Activated CD4-positive, alpha-beta T cell treated with anti-CD3 and anti-CD28 coated beads for 4 hours (primary cell): ENCODE data around the gene DGKI.
"Not testable (repeated sequence)": the region's sequence is repeated elsewhere in the genome, so short reads cannot be mapped to it uniquely, and the experiment has no call there.

Experiments
- DNase-seq, 2 donors: peaks; one replicate each; pipeline ENCODE4 v3.0.0-alpha.2; 2020

DGKI gene

GRCh38 chr7:137732168-137732567, 114.6 kb downstream of the DGKI start:
- no peak for DNase-seq

GRCh38 chr7:137731436-137731835, 115.3 kb downstream of the DGKI start:
- no peak for DNase-seq

GRCh38 chr7:137728426-137728825, 118.3 kb downstream of the DGKI start:
- no peak for DNase-seq

DNA sequence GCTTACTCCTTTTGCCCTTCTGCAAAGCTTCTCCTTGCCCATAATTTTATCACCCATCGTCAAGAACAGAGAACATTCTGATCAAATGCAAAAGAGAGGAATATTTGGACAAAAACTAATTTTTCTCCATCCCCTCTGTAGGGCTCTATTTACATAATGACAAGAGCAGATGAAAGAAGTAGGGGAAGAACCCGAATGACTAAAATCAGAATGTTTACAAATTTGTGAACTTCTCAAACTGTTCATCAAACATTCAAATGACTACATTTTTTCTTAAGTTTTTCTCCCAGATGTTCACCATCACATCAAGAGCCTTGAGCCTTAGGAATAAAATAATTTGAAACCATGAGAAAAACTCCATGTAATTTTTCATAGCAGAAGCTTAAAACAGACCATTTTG, 119.4 kb downstream of the DGKI start:
- no peak for DNase-seq

- DNase-seq, result no peak
These were observed 128.4 kb downstream of the DGKI start for GRCh38 chr7:137718355-137718754.

GRCh38 chr7:137717811-137718271, 128.9 kb downstream of the DGKI start:
- no peak for DNase-seq

GRCh38 chr7:137717045-137717444, 129.7 kb downstream of the DGKI start:
- no peak for DNase-seq

DNA sequence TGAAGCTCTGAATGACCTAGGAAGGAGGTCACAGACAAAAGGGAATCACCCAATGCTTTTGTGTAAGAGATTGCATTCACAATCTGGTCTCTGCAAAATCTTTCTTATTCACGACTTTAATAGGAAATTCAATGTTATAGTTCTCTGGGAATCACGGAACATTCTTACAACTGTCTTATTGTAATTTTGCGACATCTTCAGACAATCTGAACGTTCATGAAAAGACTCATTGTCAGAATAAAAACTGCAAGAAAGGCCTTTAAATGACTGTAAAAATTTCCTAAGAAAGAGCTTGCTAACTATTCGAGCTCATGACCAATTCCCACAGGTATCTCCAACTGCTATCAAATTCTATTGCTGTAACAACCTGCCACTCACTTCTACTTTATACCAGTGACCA, 130.7 kb downstream of the DGKI start:
- no peak for DNase-seq

DNA sequence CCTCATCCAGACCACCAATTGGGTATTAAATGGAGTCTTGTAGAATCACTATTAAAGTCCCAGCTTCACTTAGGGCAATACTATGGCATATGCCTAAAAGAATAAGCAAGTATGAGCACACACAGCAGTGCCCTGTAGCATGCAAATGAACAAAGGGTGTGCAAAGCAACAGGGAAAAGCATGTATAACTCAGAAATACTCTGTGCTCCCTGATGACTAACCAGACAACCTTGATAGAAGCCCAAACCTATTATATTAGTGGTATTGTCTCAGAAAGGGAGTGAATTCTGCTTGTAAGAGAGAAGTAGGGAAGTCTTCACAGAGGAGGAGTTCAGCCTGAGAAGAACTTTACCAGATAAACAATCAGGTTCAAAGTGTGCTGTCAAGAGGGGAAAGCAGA, 131.2 kb downstream of the DGKI start:
- no peak for DNase-seq

DNA sequence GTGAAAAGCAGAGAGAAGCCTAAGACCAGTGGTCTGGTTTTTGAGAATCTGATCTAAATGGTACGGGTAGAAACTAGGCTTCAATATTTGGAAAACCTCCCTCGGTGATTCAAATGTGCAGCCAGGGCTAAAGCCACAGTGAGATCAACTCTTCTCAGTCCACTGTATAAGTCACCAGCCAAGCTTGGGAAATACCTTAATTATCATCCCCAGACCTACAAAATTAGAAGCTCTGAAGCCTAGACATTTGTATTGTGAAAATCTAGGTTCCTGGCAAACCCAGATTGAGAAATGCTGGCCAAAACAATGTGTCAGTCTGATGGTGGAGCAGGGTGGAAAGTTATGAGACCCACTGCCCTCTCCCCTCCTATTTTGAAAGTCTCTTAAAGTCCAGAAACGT, 131.7 kb downstream of the DGKI start:
- DNase-seq, result no peak

GRCh38 chr7:137706330-137706729, 140.4 kb downstream of the DGKI start:
- not testable (repeated sequence) for DNase-seq

DNA sequence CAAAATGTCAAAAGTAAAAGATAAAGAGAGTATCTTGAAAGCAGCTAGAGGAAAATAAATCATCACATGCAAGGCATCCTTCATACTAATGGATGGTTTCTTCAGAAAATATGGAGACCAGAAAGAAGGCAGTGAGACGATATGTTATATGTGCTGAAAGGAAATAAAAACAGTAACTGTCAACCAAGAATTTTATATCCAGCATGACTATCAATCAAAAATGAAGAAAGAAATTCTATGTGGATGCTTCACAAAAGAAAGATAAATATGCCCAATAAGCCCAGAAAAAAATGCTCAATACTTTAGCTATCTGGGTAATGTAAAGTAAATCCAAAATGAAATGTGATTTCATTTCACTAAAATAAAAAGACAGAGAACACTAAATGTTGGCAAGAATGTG, 142.1 kb downstream of the DGKI start:
- DNase-seq, result no peak

DNA sequence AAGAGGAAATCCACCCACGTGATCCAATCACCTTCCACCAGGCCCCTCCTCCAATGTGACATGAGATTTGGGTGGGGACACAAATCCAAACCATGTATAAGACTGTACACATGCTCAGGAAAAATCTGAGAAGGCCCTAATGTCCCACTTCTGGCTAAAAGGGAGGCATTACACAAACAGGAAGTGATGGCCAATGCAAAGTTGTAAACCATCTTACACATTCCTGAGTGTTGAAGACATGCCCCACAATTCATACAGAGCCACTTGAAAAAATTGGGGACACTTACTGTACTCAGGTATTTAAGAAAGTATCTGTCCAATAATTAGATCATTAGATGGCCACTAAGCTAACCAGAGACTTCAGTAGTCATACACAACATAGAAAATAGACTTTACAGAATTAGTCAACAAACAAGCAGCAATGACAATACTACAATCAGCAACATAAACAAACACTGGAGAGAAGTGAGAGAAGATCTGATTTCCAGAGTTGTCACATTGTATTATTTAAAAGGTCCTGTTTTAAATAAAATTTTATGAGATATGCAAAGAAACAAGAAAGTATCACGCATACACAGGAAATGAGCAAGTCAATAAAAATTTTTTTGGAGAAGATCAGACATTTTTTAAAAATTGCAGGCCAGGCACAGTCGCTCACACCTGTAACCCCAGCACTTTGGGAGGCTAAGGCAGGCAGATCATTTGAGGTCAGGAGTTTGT, 143.3 kb downstream of the DGKI start:
- no peak for DNase-seq

- DNase-seq, result no peak
These were observed 149.8 kb downstream of the DGKI start for GRCh38 chr7:137696988-137697387.

DNA sequence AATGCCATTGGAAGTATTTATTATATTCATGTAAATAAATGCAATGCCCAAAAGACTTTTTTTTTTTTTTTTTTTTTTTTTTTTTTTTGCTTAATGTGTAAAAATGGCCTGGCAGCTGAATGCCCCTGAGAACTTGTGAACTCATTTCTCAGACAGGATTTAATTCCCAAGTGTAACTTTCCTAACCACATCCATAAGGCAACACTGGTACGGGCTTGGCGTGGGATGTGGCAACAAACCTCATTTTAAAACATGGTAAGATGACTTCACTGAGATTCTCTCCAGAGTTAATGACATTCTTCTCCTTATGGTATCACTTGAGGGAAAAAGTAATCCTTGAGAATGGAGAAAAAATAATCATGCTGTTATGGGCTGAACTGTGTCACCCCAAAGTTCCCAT, 150.4 kb downstream of the DGKI start:
- DNase-seq, result no peak

DNA sequence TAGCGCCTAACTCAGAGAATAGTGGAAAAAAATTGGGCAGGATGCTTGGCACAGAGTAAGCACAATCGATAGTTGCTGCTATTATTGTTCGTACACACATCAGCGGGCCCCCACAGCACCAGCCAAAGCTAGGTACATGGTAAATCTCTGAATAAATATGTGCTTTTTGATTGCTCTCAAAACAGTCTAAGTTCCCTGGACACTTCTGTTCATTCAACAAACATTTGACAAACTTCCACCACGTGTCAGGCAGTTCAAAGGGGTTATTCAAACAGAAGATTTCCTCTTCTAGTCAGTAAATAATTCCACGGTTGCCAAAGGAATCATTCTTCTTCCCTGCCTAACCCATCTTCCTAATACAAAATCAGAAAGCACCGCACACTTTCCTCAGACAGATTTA, 150.8 kb downstream of the DGKI start:
- no peak for DNase-seq

GRCh38 chr7:137695494-137695893, 151.3 kb downstream of the DGKI start:
- DNase-seq, result no peak

- DNase-seq, result no peak
These were observed 152.4 kb downstream of the DGKI start for GRCh38 chr7:137694405-137694804.

DNA sequence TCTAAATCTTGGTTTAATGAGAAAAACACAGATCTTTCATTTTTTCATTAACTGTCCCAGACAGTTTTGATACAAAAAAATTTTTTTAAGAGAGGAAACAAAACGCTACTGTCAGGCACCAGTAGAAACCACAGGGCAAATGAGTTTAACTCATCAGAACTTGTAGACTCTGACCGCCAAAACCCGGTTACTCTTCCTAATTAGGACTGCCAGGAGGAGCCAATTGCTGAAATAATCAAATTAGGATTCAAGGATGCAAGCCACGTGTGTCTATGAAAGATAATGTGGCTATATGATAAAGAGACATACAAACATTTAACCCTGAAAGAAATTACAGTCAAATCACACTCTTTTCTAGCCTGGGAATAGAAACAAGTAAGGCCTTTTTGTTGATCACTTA, 154.4 kb downstream of the DGKI start:
- no peak for DNase-seq

- no peak for DNase-seq
These were observed 155.2 kb downstream of the DGKI start for GRCh38 chr7:137691566-137691965.

DNA sequence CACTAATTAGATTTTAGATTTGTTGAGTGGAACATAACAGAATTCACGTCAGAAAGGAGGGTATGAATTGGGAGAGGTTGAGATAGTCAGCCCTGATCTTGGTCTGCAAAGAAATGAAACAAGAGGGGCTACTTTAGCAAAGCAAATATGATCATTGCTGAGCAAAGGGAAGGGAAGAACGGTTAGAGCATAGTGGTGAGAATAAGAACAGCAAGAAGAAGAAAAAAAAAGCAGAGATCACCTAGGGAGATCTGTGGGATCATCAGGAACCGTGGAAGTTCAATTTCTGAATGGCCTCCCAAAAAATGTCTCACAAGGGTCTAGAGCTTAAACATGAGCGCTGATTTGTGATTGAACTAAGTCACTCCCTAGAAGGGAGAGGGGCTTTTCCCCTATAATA, 156.1 kb downstream of the DGKI start:
- DNase-seq, result no peak

DNA sequence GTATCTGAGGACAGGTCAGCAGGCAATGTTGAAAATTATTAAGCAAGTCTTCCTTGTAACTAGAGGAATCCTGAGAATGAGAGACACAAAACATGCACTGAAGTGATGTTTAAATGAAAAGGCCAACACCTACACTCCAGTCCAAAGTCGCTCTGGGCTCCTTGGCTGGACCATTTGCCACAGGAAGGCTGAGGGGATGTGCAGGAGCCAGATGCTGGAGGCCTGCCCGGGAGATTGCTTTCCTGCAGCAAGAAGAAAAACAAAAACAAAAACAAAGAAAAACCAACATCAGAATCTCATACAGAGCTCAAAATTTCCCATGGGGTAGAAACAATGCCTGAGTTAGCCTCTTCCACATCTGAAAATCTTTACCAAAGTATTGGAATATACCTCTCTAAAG, 157.0 kb downstream of the DGKI start:
- DNase-seq, result no peak

DNA sequence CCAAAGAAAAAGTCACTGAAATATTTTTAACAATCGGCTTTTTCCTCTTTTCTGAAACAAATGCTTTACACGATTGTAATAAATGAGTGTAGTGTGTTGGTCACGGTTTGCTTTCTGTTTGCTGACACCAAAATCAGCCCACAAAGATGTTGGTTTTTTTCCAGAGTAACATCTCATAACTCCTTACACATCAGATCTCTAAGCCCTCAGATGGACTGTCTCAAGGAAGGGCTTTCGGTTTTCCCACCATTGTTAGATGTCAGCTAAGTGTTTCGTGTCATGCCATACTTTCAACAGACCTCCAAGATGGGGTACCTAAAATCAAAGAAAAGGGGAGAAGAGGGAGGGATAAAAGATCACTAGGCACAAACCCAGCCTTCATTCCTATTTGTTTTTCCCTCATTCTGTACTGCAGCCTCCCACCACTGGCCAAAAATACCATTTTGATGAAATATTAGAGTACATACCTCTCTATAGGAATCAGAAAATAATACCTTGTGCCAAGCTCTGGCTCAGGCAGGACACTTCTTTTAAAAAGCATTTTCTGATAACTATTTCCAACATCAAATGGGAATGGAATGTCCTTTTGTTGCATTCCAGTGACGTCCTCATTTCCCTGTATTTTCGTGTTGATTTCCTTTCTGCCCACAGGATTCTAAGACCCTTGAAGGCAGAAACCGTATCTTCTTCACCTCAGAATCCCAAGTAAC, 159.1 kb downstream of the DGKI start:
- DNase-seq, result no peak

DNA sequence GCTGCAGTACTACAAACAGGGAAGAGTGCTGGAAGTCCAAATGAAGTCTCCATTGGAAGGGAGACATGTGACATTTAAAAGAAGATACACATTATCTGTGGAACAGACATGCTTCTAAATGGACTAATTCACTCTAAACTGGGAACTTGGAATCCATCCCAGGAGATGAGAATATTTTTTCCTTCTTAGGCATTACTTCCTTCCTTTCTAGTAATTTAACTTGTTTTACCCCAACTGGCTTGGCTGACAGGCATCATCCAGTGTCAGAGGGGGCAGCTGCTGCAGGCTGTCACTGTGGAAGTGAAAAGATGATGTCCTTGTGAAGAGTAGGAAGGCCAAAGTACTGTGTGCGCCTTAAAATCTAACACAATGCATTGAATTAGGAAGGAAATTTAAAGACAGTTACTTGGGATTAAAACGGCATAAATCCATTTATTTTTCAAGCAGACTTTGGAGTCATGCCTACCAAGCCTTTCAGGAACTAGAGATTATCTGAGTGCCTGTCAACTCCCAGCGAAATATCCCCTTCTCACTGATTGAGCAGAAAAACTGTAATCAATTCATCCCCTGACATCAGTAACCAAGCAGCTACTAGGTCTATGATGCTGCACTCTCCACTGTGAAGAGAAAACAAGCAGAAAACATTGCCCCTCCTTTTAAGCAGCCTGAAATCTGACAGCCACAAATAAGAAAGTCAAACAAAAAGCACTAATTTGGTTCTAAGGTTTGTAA, 161.2 kb downstream of the DGKI start:
- DNase-seq, result no peak
